ENCODE measurements around the gene TMEM143.
A peak's percentile ranks its signal among the peaks of the same experiment; 100 is the strongest.

Gene TMEM143

GRCh38 chr19:48355365-48355954 lies 8.3 kb downstream of the TMEM143 start:
- Histone ChIP-seq H2BK120ac (ENCODE audit: low read depth, low read length) (no peak overlapping the region), H2AK5ac (ENCODE audit: low read depth, low read length) (peak overlapping the region; percentile 9), H3K14ac (ENCODE audit: low read length) (no peak overlapping the region), H4K91ac (ENCODE audit: low read depth, low read length, poor library complexity) (no peak overlapping the region), H2AFZ (ENCODE audit: low read length) (peak overlapping the region; percentile 43), H3K4ac (ENCODE audit: low read length) (no peak overlapping the region), H3K4me1 (ENCODE audit: control insufficient read depth in 2 of 2, insufficient read depth in 1 of 2, low read depth in 1 of 2, low read length in 2 of 2) (peaks cover 6 to 10% of the 10 kb centered on the region in 2 donors), H4K8ac (ENCODE audit: low read depth, low read length) (no peak overlapping the region), H3K9me3 (replicated peaks in 1 of 2; ENCODE audit: control insufficient read depth in 2 of 2, insufficient read depth in 1 of 2, low read depth in 1 of 2, low read length in 2 of 2) (peaks cover 0 to 2% of the 10 kb centered on the region in 2 donors), H3K4me2 (ENCODE audit: insufficient read depth, low read length, poor library complexity, severe bottlenecking) (no peak overlapping the region), H3K27me3 (ENCODE audit: control insufficient read depth in 3 of 3, insufficient read depth in 3 of 3, low read depth in 1 of 3, low read length in 3 of 3) (peaks cover 0 to 21% (median 0%) of the 10 kb centered on the region in 3 experiments), H3K9ac (ENCODE audit: low read depth, low read length, poor library complexity) (no peak overlapping the region), H3K23ac (ENCODE audit: low read depth, low read length, poor library complexity) (peak overlapping the region; percentile 20), H3K4me3 (ENCODE audit: low read length in 2 of 2) (no peak overlapping the region), H2BK12ac (ENCODE audit: low read length) (no peak overlapping the region), H3K18ac (ENCODE audit: low read length) (peak overlapping the region; percentile 29), H3K36me3 (replicated peaks in 1 of 2; ENCODE audit: control insufficient read depth in 2 of 2, insufficient read depth in 2 of 2, low read length in 2 of 2) (no peaks in the 10 kb centered on the region), H3K79me1 (ENCODE audit: low read depth, low read length) (no peaks in the 10 kb centered on the region), H2BK5ac (ENCODE audit: low read length) (no peak overlapping the region), H2BK15ac (ENCODE audit: low read length) (no peak overlapping the region), H3K27ac (replicated peaks; ENCODE audit: low read length) (no peak overlapping the region)
- no CpG with 5 or more reads among the region's 12 CpGs for WGBS, 2 donors (ENCODE audit: extremely low coverage in 2 of 2, insufficient read length in 2 of 2, insufficient replicate concordance in 1 of 2)
- no peak for DNase-seq (ENCODE audit: low spot score)

- H2AFZ ChIP-seq (ENCODE audit: low read length), result no peak overlapping the region
- H3K14ac ChIP-seq (ENCODE audit: low read length), result no peak overlapping the region
- H3K27ac ChIP-seq (replicated peaks; ENCODE audit: low read length), result no peak overlapping the region
- H2BK120ac ChIP-seq (ENCODE audit: low read depth, low read length), result no peak overlapping the region
- no peak overlapping the region for H2BK15ac ChIP-seq (ENCODE audit: low read length)
- H3K27me3 ChIP-seq (ENCODE audit: control insufficient read depth in 3 of 3, insufficient read depth in 3 of 3, low read depth in 1 of 3, low read length in 3 of 3), result peaks cover 0 to 27% (median 0%) of the 10 kb centered on the region in 3 experiments
- H3K4ac ChIP-seq (ENCODE audit: low read length), result no peak overlapping the region
- DNase-seq (ENCODE audit: low spot score), result no peak
- no peak overlapping the region for H4K8ac ChIP-seq (ENCODE audit: low read depth, low read length)
- H3K9ac ChIP-seq (ENCODE audit: low read depth, low read length, poor library complexity), result no peak overlapping the region
- H3K36me3 ChIP-seq (replicated peaks in 1 of 2; ENCODE audit: control insufficient read depth in 2 of 2, insufficient read depth in 2 of 2, low read length in 2 of 2), result no peaks in the 10 kb centered on the region
- no peak overlapping the region for H3K23ac ChIP-seq (ENCODE audit: low read depth, low read length, poor library complexity)
- no peak overlapping the region for H3K4me3 ChIP-seq (ENCODE audit: low read length in 2 of 2)
- H3K79me1 ChIP-seq (ENCODE audit: low read depth, low read length), result no peaks in the 10 kb centered on the region
- H2AK5ac ChIP-seq (ENCODE audit: low read depth, low read length), result no peak overlapping the region
- H3K9me3 ChIP-seq (replicated peaks in 1 of 2; ENCODE audit: control insufficient read depth in 2 of 2, insufficient read depth in 1 of 2, low read depth in 1 of 2, low read length in 2 of 2), result peaks cover 0 to 2% of the 10 kb centered on the region in 2 donors
- H2BK12ac ChIP-seq (ENCODE audit: low read length), result no peak overlapping the region
- H3K18ac ChIP-seq (ENCODE audit: low read length), result no peak overlapping the region
- no peak overlapping the region for H2BK5ac ChIP-seq (ENCODE audit: low read length)
- no peak overlapping the region for H3K4me2 ChIP-seq (ENCODE audit: insufficient read depth, low read length, poor library complexity, severe bottlenecking)
- no peak overlapping the region for H4K91ac ChIP-seq (ENCODE audit: low read depth, low read length, poor library complexity)
- peaks cover 6 to 10% of the 10 kb centered on the region in 2 donors for H3K4me1 ChIP-seq (ENCODE audit: control insufficient read depth in 2 of 2, insufficient read depth in 1 of 2, low read depth in 1 of 2, low read length in 2 of 2)
- no CpG with 5 or more reads among the region's 15 CpGs for WGBS, 2 donors (ENCODE audit: extremely low coverage in 2 of 2, insufficient read length in 2 of 2, insufficient replicate concordance in 1 of 2)
Measured at GRCh38 chr19:48354332-48354992, 9.3 kb downstream of the TMEM143 start.

DNA sequence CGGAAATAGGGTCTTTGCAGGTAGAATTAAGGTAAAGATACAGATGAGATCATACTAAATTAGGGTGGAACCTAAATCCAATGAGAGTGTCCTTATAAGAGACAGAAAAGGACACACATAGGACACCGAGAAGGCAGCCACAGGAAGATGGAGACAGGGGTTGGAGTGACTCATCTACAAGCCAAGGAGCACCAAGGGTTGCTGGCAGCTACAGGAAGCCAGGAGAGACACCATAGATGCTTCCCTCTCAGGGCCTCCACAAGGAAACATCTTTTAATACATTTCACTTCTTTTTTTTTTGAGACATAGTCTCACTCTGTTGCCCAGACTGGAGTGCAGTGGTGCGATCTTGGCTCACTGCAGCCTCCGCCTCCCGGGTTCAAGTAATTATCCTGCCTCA lies 10.1 kb downstream of the TMEM143 start:
- Histone ChIP-seq H3K4me1 (ENCODE audit: control insufficient read depth in 2 of 2, insufficient read depth in 1 of 2, low read depth in 1 of 2, low read length in 2 of 2) (peaks cover 6 to 10% of the 10 kb centered on the region in 2 donors), H3K79me1 (ENCODE audit: low read depth, low read length) (no peaks in the 10 kb centered on the region), H3K18ac (ENCODE audit: low read length) (no peak overlapping the region), H3K14ac (ENCODE audit: low read length) (no peak overlapping the region), H2BK12ac (ENCODE audit: low read length) (no peak overlapping the region), H4K91ac (ENCODE audit: low read depth, low read length, poor library complexity) (no peak overlapping the region), H2AFZ (ENCODE audit: low read length) (no peak overlapping the region), H3K4me3 (ENCODE audit: low read length in 2 of 2) (no peak overlapping the region), H3K9me3 (replicated peaks in 1 of 2; ENCODE audit: control insufficient read depth in 2 of 2, insufficient read depth in 1 of 2, low read depth in 1 of 2, low read length in 2 of 2) (peaks cover 0 to 2% of the 10 kb centered on the region in 2 donors), H3K27me3 (ENCODE audit: control insufficient read depth in 3 of 3, insufficient read depth in 3 of 3, low read depth in 1 of 3, low read length in 3 of 3) (peaks cover 0 to 32% (median 0%) of the 10 kb centered on the region in 3 experiments), H2AK5ac (ENCODE audit: low read depth, low read length) (no peak overlapping the region), H2BK5ac (ENCODE audit: low read length) (no peak overlapping the region), H3K27ac (replicated peaks; ENCODE audit: low read length) (no peak overlapping the region), H2BK120ac (ENCODE audit: low read depth, low read length) (no peak overlapping the region), H3K9ac (ENCODE audit: low read depth, low read length, poor library complexity) (no peak overlapping the region), H3K36me3 (replicated peaks in 1 of 2; ENCODE audit: control insufficient read depth in 2 of 2, insufficient read depth in 2 of 2, low read length in 2 of 2) (no peaks in the 10 kb centered on the region), H4K8ac (ENCODE audit: low read depth, low read length) (no peak overlapping the region), H3K4ac (ENCODE audit: low read length) (no peak overlapping the region), H3K23ac (ENCODE audit: low read depth, low read length, poor library complexity) (no peak overlapping the region), H2BK15ac (ENCODE audit: low read length) (no peak overlapping the region), H3K4me2 (ENCODE audit: insufficient read depth, low read length, poor library complexity, severe bottlenecking) (no peak overlapping the region)
- DNase-seq (ENCODE audit: low spot score), result no peak
- no CpG with 5 or more reads among the region's 5 CpGs for WGBS, 2 donors (ENCODE audit: extremely low coverage in 2 of 2, insufficient read length in 2 of 2, insufficient replicate concordance in 1 of 2)

DNA sequence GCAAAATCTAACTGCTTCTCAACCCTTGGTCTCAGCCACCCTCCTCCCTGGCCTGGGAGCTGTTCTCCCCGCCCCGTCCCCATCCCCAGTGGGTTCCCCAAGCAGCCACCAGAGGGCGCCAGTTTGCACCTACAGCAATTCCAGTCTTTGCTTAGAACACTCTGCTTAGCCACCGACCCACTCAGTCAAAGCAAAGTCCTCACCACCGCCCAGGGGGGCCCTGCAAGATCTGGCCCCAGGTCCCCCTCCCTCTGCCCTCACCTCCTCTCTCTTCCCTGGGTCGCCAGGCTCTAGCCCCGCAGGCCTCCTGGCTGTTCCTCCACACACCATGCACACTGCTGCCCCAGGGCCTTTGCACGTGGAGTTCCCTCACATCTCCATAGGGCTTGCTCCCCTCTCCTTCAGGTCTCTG lies 12.4 kb downstream of the TMEM143 start:
- H3K18ac ChIP-seq (ENCODE audit: low read length), result peak overlapping the region; percentile 72
- DNase-seq (ENCODE audit: low spot score), result peak; percentile 59
- H3K27ac ChIP-seq (replicated peaks; ENCODE audit: low read length), result no peak overlapping the region
- H4K91ac ChIP-seq (ENCODE audit: low read depth, low read length, poor library complexity), result no peak overlapping the region
- H2BK15ac ChIP-seq (ENCODE audit: low read length), result no peak overlapping the region
- no peak overlapping the region for H2AFZ ChIP-seq (ENCODE audit: low read length)
- H3K4me1 ChIP-seq (ENCODE audit: control insufficient read depth in 2 of 2, insufficient read depth in 1 of 2, low read depth in 1 of 2, low read length in 2 of 2), result peaks cover 6 to 10% of the 10 kb centered on the region in 2 donors
- H3K14ac ChIP-seq (ENCODE audit: low read length), result no peak overlapping the region
- H2BK120ac ChIP-seq (ENCODE audit: low read depth, low read length), result peak overlapping the region; percentile 92
- no peaks in the 10 kb centered on the region for H3K36me3 ChIP-seq (replicated peaks in 1 of 2; ENCODE audit: control insufficient read depth in 2 of 2, insufficient read depth in 2 of 2, low read length in 2 of 2)
- H2BK12ac ChIP-seq (ENCODE audit: low read length), result no peak overlapping the region
- no peak overlapping the region for H3K9ac ChIP-seq (ENCODE audit: low read depth, low read length, poor library complexity)
- peak overlapping the region; percentile 52 for H3K23ac ChIP-seq (ENCODE audit: low read depth, low read length, poor library complexity)
- H3K4me2 ChIP-seq (ENCODE audit: insufficient read depth, low read length, poor library complexity, severe bottlenecking), result no peak overlapping the region
- H2BK5ac ChIP-seq (ENCODE audit: low read length), result no peak overlapping the region
- H2AK5ac ChIP-seq (ENCODE audit: low read depth, low read length), result no peak overlapping the region
- H3K4ac ChIP-seq (ENCODE audit: low read length), result no peak overlapping the region
- peaks cover 0 to 33% (median 2%) of the 10 kb centered on the region in 3 experiments for H3K27me3 ChIP-seq (ENCODE audit: control insufficient read depth in 3 of 3, insufficient read depth in 3 of 3, low read depth in 1 of 3, low read length in 3 of 3)
- no peak overlapping the region for H3K4me3 ChIP-seq (ENCODE audit: low read length in 2 of 2)
- H3K79me1 ChIP-seq (ENCODE audit: low read depth, low read length), result no peaks in the 10 kb centered on the region
- H3K9me3 ChIP-seq (replicated peaks in 1 of 2; ENCODE audit: control insufficient read depth in 2 of 2, insufficient read depth in 1 of 2, low read depth in 1 of 2, low read length in 2 of 2), result peaks cover 0 to 2% of the 10 kb centered on the region in 2 donors
- WGBS, 2 donors (ENCODE audit: extremely low coverage in 2 of 2, insufficient read length in 2 of 2, insufficient replicate concordance in 1 of 2), result no CpG with 5 or more reads among the region's 8 CpGs
- peak overlapping the region; percentile 56 for H4K8ac ChIP-seq (ENCODE audit: low read depth, low read length)
